Ishikawa (cell line): ENCODE measurements around the gene ARHGAP29.

ENCODE experiments used
- CEBPB ChIP-seq: IDR thresholded peaks from 2 replicates; pipeline ENCODE4 v1.6.1; 2012
- EGR1 ChIP-seq: IDR thresholded peaks from 2 replicates; pipeline ENCODE4 v1.6.1; 2012
- FOXM1 ChIP-seq: IDR thresholded peaks from 2 replicates; pipeline ENCODE4 v1.6.1; 2012; ENCODE audit warnings: low read depth, borderline replicate concordance
- NFIC ChIP-seq: IDR thresholded peaks from 2 replicates; pipeline ENCODE4 v1.6.1; 2012
- RAD21 ChIP-seq: IDR thresholded peaks from 2 replicates; pipeline ENCODE4 v1.6.1; 2012; ENCODE audit warnings: low read depth
- REST ChIP-seq: IDR thresholded peaks from 2 replicates; pipeline ENCODE4 v1.6.1; 2012; ENCODE audit warnings: low read depth, mild to moderate bottlenecking
- TCF12 ChIP-seq: IDR thresholded peaks from 2 replicates; pipeline ENCODE4 v1.6.1; 2012; ENCODE audit warnings: low read depth
- TEAD4 ChIP-seq: IDR thresholded peaks from 2 replicates; pipeline ENCODE4 v1.6.1; 2012
- YY1 ChIP-seq: IDR thresholded peaks from 2 replicates; pipeline ENCODE4 v1.6.1; 2012; ENCODE audit warnings: low read depth
- TF ChIP-seq, protein P1 (sequence below): IDR thresholded peaks from 2 replicates; pipeline ENCODE4 v1.6.1; 2012

GRCh38 chr1:94124538-94124937 is 112.8 kb downstream of the ARHGAP29 start:
- TF ChIP-seq YY1 (no peak), NFIC (no peak), CEBPB (no peak), TEAD4 (no peak), REST (no peak), EGR1 (no peak), RAD21 (no peak), FOXM1 (no peak), TCF12 (no peak)
- TF ChIP-seq, protein P1, sequence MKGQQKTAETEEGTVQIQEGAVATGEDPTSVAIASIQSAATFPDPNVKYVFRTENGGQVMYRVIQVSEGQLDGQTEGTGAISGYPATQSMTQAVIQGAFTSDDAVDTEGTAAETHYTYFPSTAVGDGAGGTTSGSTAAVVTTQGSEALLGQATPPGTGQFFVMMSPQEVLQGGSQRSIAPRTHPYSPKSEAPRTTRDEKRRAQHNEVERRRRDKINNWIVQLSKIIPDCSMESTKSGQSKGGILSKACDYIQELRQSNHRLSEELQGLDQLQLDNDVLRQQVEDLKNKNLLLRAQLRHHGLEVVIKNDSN, result no peak
